Measurements from ENCODE around the gene ZNF710. TPM values are rescaled to one million over a fixed set of nuclear protein-coding genes. Genes with fewer than 3 reads are reported as not detected.

ZNF710 gene
- polyA plus RNA-seq, 1 donor from 2014 or later = 10.2 TPM

DNA sequence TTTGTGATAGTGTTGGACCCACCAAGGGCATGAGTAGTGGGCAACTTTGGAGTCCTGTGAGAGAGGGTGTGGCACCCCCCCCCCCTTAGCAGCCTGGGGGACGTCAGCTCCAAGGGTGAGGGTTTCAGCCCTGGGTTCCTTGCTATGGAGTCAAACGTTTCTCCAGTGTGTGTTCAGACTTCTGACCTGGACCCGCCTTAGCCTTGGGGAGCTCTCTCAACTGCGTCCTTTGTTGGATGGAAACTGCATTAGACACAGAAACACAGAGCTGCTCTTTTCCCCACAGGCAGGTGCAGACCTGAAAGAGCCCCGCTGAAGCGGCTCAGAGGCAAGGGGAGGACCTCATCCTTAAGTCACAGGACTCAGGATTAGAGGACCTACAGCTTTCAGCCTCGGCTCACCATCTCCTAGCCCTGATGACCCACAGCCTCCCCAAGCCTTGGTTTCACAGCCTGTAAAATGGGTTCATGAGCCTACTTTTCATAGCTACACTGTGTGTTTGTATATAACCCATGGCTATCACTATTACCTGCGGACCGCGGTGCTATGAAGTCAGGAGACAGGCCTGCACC, 19.9 kb downstream of the ZNF710 start:
- Histone ChIP-seq H3K4me3 (ENCODE audit: low read length) (no peak overlapping the region), H3K79me2 (replicated peaks; ENCODE audit: insufficient read depth, low read length) (peaks cover 6% of the 10 kb centered on the region), H2AFZ (ENCODE audit: low read depth, low read length) (no peak overlapping the region), H3K36me3 (ENCODE audit: insufficient read depth, low read length) (no peaks in the 10 kb centered on the region), H3F3A (ENCODE audit: insufficient read depth, low read length, poor library complexity, severe bottlenecking) (no peaks in the 10 kb centered on the region), H3K4me2 (ENCODE audit: low read length) (no peak overlapping the region), H4K20me1 (ENCODE audit: insufficient read depth) (no peaks in the 10 kb centered on the region), H3K9me3 (ENCODE audit: low read length) (no peaks in the 10 kb centered on the region), H3K27ac (ENCODE audit: low read length) (no peak overlapping the region), H3K27me3 (ENCODE audit: insufficient read depth, low read depth, low read length) (no peaks in the 10 kb centered on the region), H3K9ac (ENCODE audit: low read length) (no peak overlapping the region), H3K9me2 (ENCODE audit: insufficient read depth, low read length) (no peaks in the 10 kb centered on the region)
- TF ChIP-seq, protein P1, sequence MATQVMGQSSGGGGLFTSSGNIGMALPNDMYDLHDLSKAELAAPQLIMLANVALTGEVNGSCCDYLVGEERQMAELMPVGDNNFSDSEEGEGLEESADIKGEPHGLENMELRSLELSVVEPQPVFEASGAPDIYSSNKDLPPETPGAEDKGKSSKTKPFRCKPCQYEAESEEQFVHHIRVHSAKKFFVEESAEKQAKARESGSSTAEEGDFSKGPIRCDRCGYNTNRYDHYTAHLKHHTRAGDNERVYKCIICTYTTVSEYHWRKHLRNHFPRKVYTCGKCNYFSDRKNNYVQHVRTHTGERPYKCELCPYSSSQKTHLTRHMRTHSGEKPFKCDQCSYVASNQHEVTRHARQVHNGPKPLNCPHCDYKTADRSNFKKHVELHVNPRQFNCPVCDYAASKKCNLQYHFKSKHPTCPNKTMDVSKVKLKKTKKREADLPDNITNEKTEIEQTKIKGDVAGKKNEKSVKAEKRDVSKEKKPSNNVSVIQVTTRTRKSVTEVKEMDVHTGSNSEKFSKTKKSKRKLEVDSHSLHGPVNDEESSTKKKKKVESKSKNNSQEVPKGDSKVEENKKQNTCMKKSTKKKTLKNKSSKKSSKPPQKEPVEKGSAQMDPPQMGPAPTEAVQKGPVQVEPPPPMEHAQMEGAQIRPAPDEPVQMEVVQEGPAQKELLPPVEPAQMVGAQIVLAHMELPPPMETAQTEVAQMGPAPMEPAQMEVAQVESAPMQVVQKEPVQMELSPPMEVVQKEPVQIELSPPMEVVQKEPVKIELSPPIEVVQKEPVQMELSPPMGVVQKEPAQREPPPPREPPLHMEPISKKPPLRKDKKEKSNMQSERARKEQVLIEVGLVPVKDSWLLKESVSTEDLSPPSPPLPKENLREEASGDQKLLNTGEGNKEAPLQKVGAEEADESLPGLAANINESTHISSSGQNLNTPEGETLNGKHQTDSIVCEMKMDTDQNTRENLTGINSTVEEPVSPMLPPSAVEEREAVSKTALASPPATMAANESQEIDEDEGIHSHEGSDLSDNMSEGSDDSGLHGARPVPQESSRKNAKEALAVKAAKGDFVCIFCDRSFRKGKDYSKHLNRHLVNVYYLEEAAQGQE (IDR thresholded peaks at IDR 0.05; ENCODE audit: borderline replicate concordance) = no peak
- TF ChIP-seq RAD21 (conservative IDR thresholded peaks at IDR 0.05) (no peak), EZH2 (IDR thresholded peaks at IDR 0.05; ENCODE audit: borderline replicate concordance, insufficient read depth, low read length, poor library complexity, severe bottlenecking) (no peak), TAF1 (IDR thresholded peaks at IDR 0.05; ENCODE audit: low read depth) (no peak), MXI1 (conservative IDR thresholded peaks at IDR 0.05; ENCODE audit: poor library complexity, severe bottlenecking) (no peak), POLR2AphosphoS5 (IDR thresholded peaks at IDR 0.05) (no peak), EP300 (conservative IDR thresholded peaks at IDR 0.05; ENCODE audit: poor library complexity, severe bottlenecking) (no peak), SMC3 (conservative IDR thresholded peaks at IDR 0.05; ENCODE audit: poor library complexity) (no peak)
- TF ChIP-seq, protein P2, sequence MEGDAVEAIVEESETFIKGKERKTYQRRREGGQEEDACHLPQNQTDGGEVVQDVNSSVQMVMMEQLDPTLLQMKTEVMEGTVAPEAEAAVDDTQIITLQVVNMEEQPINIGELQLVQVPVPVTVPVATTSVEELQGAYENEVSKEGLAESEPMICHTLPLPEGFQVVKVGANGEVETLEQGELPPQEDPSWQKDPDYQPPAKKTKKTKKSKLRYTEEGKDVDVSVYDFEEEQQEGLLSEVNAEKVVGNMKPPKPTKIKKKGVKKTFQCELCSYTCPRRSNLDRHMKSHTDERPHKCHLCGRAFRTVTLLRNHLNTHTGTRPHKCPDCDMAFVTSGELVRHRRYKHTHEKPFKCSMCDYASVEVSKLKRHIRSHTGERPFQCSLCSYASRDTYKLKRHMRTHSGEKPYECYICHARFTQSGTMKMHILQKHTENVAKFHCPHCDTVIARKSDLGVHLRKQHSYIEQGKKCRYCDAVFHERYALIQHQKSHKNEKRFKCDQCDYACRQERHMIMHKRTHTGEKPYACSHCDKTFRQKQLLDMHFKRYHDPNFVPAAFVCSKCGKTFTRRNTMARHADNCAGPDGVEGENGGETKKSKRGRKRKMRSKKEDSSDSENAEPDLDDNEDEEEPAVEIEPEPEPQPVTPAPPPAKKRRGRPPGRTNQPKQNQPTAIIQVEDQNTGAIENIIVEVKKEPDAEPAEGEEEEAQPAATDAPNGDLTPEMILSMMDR (IDR thresholded peaks at IDR 0.05; ENCODE audit: poor library complexity, severe bottlenecking) = no peak

DNA sequence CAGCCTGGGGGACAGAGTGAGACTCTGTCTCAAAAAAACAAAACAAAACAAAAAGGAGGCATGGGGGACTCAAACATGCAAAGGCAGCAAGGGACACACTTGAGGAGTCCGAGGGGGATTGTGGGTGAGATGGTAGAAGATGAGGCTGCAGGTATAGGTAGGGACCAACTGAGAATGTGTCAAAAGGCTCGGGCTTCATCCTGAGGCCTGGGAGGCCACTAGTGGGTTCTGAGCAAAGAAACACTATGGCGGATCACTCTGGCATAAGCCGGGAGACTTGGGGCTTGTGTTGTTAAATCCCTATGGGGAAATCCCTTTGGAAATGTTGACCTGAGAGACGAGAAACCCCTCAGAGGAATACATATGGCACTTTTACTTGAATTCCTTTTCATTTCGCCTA, 21.2 kb downstream of the ZNF710 start:
- H3F3A ChIP-seq (ENCODE audit: insufficient read depth, low read length, poor library complexity, severe bottlenecking) = no peaks in the 10 kb centered on the region
- H3K9me2 ChIP-seq (ENCODE audit: insufficient read depth, low read length) = no peaks in the 10 kb centered on the region
- no peak overlapping the region for H3K4me2 ChIP-seq (ENCODE audit: low read length)
- H3K9ac ChIP-seq (ENCODE audit: low read length) = no peak overlapping the region
- no peak for TF ChIP-seq EP300 (conservative IDR thresholded peaks at IDR 0.05; ENCODE audit: poor library complexity, severe bottlenecking)
- no peak for TF ChIP-seq TAF1 (IDR thresholded peaks at IDR 0.05; ENCODE audit: low read depth)
- TF ChIP-seq, protein P1 (IDR thresholded peaks at IDR 0.05; ENCODE audit: borderline replicate concordance) = no peak
- H3K9me3 ChIP-seq (ENCODE audit: low read length) = no peaks in the 10 kb centered on the region
- no peaks in the 10 kb centered on the region for H3K27me3 ChIP-seq (ENCODE audit: insufficient read depth, low read depth, low read length)
- peaks cover 8% of the 10 kb centered on the region for H3K79me2 ChIP-seq (replicated peaks; ENCODE audit: insufficient read depth, low read length)
- H3K27ac ChIP-seq (ENCODE audit: low read length) = no peak overlapping the region
- no peak overlapping the region for H3K4me3 ChIP-seq (ENCODE audit: low read length)
- no peaks in the 10 kb centered on the region for H3K36me3 ChIP-seq (ENCODE audit: insufficient read depth, low read length)
- H2AFZ ChIP-seq (ENCODE audit: low read depth, low read length) = no peak overlapping the region
- no peaks in the 10 kb centered on the region for H4K20me1 ChIP-seq (ENCODE audit: insufficient read depth)

All from neural cell (in vitro differentiated cells).